Thoracic aorta (tissue), 2 donors: Measurements from ENCODE around the gene CAND2. TPM values are rescaled to one million over a fixed set of nuclear protein-coding genes. Genes with fewer than 3 reads are reported as not detected.
"Not testable (repeated sequence)": the region's sequence is repeated elsewhere in the genome, so short reads cannot be mapped to it uniquely, and the experiment has no call there.

Source experiments
- ATAC-seq: fragments of 150-250 bp; one replicate; pipeline ENCODE4 v1.8.0; 2017; ENCODE audit warnings: low read depth; ENCODE audit not compliant: insufficient number of reproducible peaks, low FRiP score
- DNase-seq: peaks from one replicate; pipeline ENCODE4 v3.0.0-alpha.2; 2020; ENCODE audit warnings: low spot score
- H3K27ac ChIP-seq, 2 donors: fragments of 200-600 bp; sonication (generic); 1 replicate in 1 of 2; 2 replicates in 1 of 2; pipeline ENCODE4 v1.5.1; 2016; ENCODE audit warnings: mild to moderate bottlenecking in 2 of 2, moderate library complexity in 2 of 2
- H3K27me3 ChIP-seq: fragments of 200-600 bp; sonication (generic); replicated peaks from 2 replicates; pipeline ENCODE4 v1.6.0; 2016; ENCODE audit warnings: mild to moderate bottlenecking; ENCODE audit not compliant: insufficient read depth
- H3K36me3 ChIP-seq: fragments of 200-600 bp; sonication (generic); one replicate; pipeline ENCODE4 v1.5.1; 2016
- H3K4me1 ChIP-seq, 2 donors: fragments of 200-600 bp; sonication (generic); 1 replicate in 1 of 2; 2 replicates in 1 of 2; pipeline versions ENCODE4 v1.5.1 to v1.6.0; 2016; ENCODE audit warnings: low read depth in 2 of 2, mild to moderate bottlenecking in 1 of 2; ENCODE audit not compliant: control insufficient read depth in 1 of 2
- H3K4me3 ChIP-seq: fragments of 200-600 bp; sonication (generic); 2 replicates; pipeline ENCODE4 v1.5.1; 2016; ENCODE audit warnings: mild to moderate bottlenecking
- H3K9me3 ChIP-seq: fragments of 200-600 bp; sonication (generic); 2 replicates; pipeline ENCODE4 v1.5.1; 2016
- total RNA-seq, 2 donors: library from RNA; depleted of rRNA; stranded (reverse); fragments of >200 nt; gene quantifications; one replicate each; pipeline versions ENCODE4 v1.1.0 to v1.2.3, GENCODE V29; 2016
- TF ChIP-seq, protein P1 (sequence below): fragments of 200-600 bp; sonication (generic); IDR thresholded peaks from one replicate; pipeline ENCODE4 v1.5.1; 2019; ENCODE audit warnings: antibody characterized with exemption

CAND2 gene
- total RNA-seq, 2 donors from 2014 or later: 25.9 to 44.6 TPM

DNA sequence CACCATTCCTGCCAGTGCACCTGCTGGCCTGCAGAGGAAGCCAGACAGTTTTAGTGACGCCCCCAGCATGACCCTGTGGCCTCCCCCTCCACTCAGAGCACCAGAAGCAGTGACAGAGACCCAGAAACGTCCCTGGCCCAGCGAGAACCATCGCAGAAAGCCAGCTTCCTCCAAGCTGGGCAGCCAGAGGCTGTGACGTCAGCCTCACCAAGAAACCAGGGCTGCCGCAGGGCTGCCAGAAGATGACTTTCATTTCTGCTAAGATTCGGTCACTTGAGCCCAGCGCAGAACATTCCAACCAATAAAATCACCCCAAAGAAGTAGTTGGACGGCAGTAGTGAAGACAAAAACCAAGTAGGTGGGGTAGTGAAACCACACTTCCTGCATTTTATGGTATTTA is 74.5 kb downstream of the CAND2 start:
- peak; percentile 36 for DNase-seq

GRCh38 chr3:12871404-12871983 is 75.0 kb downstream of the CAND2 start:
- ATAC-seq (no peak), DNase-seq (no peak)
- TF ChIP-seq, protein P1, sequence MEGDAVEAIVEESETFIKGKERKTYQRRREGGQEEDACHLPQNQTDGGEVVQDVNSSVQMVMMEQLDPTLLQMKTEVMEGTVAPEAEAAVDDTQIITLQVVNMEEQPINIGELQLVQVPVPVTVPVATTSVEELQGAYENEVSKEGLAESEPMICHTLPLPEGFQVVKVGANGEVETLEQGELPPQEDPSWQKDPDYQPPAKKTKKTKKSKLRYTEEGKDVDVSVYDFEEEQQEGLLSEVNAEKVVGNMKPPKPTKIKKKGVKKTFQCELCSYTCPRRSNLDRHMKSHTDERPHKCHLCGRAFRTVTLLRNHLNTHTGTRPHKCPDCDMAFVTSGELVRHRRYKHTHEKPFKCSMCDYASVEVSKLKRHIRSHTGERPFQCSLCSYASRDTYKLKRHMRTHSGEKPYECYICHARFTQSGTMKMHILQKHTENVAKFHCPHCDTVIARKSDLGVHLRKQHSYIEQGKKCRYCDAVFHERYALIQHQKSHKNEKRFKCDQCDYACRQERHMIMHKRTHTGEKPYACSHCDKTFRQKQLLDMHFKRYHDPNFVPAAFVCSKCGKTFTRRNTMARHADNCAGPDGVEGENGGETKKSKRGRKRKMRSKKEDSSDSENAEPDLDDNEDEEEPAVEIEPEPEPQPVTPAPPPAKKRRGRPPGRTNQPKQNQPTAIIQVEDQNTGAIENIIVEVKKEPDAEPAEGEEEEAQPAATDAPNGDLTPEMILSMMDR: no peak
- peak overlapping the region in 1 of 2 donors; percentile 61 for H3K27ac ChIP-seq
- peak overlapping the region; percentile 14 for H3K4me3 ChIP-seq
- peaks cover 8 to 39% of the 10 kb centered on the region in 2 donors for H3K4me1 ChIP-seq
- H3K9me3 ChIP-seq: no peaks in the 10 kb centered on the region
- H3K27me3 ChIP-seq: no peaks in the 10 kb centered on the region
- H3K36me3 ChIP-seq: no peaks in the 10 kb centered on the region

More for the DNA sequence above, 74.5 kb downstream of the CAND2 start:
- Histone ChIP-seq H3K36me3 (no peaks in the 10 kb centered on the region), H3K27me3 (no peaks in the 10 kb centered on the region), H3K4me1 (peaks cover 8 to 34% of the 10 kb centered on the region in 2 donors), H3K9me3 (no peaks in the 10 kb centered on the region), H3K27ac (peak overlapping the region; percentile 61 to 70), H3K4me3 (peak overlapping the region; percentile 14)
- TF ChIP-seq, protein P1: no peak
- ATAC-seq: no peak

DNA sequence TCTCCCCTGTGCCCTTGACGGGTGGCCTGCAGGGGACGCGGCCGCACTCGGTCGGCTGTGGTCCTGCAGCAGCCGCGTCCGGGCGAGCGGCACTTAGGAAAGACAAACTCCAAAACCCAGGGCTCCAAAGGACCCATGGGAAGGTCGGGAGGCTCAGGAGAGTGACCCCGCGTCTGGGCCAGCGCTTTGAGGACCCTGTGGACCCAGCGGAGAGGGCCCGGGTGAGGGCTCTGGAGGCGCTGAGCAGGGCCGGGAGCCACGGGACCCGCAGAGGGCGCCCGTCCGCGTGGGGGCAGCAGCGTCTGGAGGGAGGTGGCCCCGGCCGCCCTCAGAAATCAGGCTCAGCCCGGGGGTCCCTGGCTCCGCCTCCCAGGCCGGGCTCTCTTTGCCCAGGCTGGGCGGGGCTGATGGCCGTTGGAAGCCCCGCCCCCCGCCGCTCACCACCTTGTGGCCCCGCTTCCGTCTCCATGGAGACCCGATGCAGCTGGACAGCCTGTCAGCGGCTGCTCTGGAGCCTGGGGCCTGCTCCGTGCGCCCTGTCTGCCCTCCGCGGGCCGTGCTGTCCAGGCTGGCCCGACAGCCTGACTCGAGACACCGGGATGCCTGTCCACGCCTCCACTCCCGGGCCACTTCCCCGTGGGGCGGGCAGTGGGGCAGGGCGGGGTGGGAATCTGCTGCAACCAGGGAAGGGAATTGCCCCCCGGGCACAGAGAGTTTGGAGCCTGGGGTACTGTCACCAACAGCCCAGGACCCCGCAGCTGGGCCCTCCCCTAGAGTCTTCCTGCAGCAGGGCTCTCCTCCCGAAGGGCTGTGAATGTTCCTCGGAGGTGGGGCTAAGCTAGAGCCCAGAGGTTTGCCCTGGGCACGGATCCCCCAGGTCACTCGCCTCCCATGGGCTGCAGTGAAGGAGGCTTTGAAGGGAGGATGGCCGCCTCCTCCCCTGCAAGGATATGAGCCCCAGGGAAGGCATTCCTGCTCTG is 79.7 kb downstream of the CAND2 start:
- Histone ChIP-seq H3K9me3 (no peaks in the 10 kb centered on the region), H3K36me3 (no peaks in the 10 kb centered on the region), H3K4me1 (peaks cover 3 to 19% of the 10 kb centered on the region in 2 donors), H3K27ac (no peak overlapping the region), H3K27me3 (no peaks in the 10 kb centered on the region), H3K4me3 (peak overlapping the region; percentile 53)
- ATAC-seq: no peak
- DNase-seq: no peak
- TF ChIP-seq, protein P1: no peak

- H3K27me3 ChIP-seq: no peaks in the 10 kb centered on the region
- TF ChIP-seq, protein P1: no peak
- no peaks in the 10 kb centered on the region for H3K36me3 ChIP-seq
- peaks cover 0 to 12% of the 10 kb centered on the region in 2 donors for H3K4me1 ChIP-seq
- no peaks in the 10 kb centered on the region for H3K9me3 ChIP-seq
- H3K4me3 ChIP-seq: no peak overlapping the region
- DNase-seq: no peak
- no peak for ATAC-seq
- H3K27ac ChIP-seq: no peak overlapping the region
Measured at GRCh38 chr3:12877040-12877439, 80.6 kb downstream of the CAND2 start.

GRCh38 chr3:12878141-12878574 is 81.7 kb downstream of the CAND2 start:
- Histone ChIP-seq H3K4me3 (no peak overlapping the region), H3K4me1 (peaks cover 0 to 12% of the 10 kb centered on the region in 2 donors), H3K27ac (no peak overlapping the region), H3K9me3 (no peaks in the 10 kb centered on the region), H3K27me3 (no peaks in the 10 kb centered on the region), H3K36me3 (no peaks in the 10 kb centered on the region)
- ATAC-seq (no peak), DNase-seq (no peak)
- TF ChIP-seq, protein P1: no peak

GRCh38 chr3:12878758-12879157 is 82.3 kb downstream of the CAND2 start:
- ATAC-seq, H3K27me3 ChIP-seq, H3K4me3 ChIP-seq, DNase-seq, H3K36me3 ChIP-seq, H3K27ac ChIP-seq, H3K9me3 ChIP-seq: not testable (repeated sequence)
- peaks cover 2 to 16% of the 10 kb centered on the region in 2 donors for H3K4me1 ChIP-seq
